Upper lobe of left lung (tissue), 6 donors: ENCODE data around the gene TNNC1. TPM values are rescaled to one million over a fixed set of nuclear protein-coding genes. Genes with fewer than 3 reads are reported as not detected.

Experiments used
- ATAC-seq, 2 donors: fragments of 200-7000 bp; cut with Tn5 transposase; one replicate each; pipeline ENCODE4 v1.9.1; 2022; ENCODE audit warnings: mild to moderate bottlenecking in 2 of 2, moderate library complexity in 2 of 2; ENCODE audit not compliant: low FRiP score in 2 of 2
- DNase-seq, 2 donors: peaks; one replicate each; pipeline ENCODE4 v3.0.0-alpha.2; 2019 to 2020
- H3K27ac ChIP-seq, 4 donors: fragments of 200-600 bp; sonication (generic); one replicate each; pipeline ENCODE4 v1.5.1; 2016 to 2019
- H3K27me3 ChIP-seq, 4 donors: fragments of 200-600 bp; sonication (generic); one replicate each; pipeline ENCODE4 v1.5.1; 2017 to 2019
- H3K36me3 ChIP-seq, 4 donors: fragments of 200-600 bp; sonication (generic); one replicate each; pipeline ENCODE4 v1.5.1; 2016 to 2019
- H3K4me1 ChIP-seq, 4 donors: fragments of 200-600 bp; sonication (generic); one replicate each; pipeline ENCODE4 v1.5.1; 2018 to 2019
- H3K4me3 ChIP-seq, 4 donors: fragments of 200-600 bp; sonication (generic); one replicate each; pipeline ENCODE4 v1.5.1; 2017 to 2019; ENCODE audit warnings: mild to moderate bottlenecking in 2 of 4, moderate library complexity in 1 of 4
- H3K9me3 ChIP-seq, 4 donors: fragments of 200-600 bp; sonication (generic); one replicate each; pipeline ENCODE4 v1.5.1; 2018 to 2019
- EP300 ChIP-seq, 4 donors: sonication (generic); formaldehyde crosslinking; IDR thresholded peaks; one replicate each; pipeline ENCODE4 v1.5.1; 2017; ENCODE audit warnings: antibody characterized with exemption in 4 of 4, control low read depth in 2 of 4
- POLR2A ChIP-seq, 4 donors: fragments of 450-650 bp; IDR thresholded peaks; one replicate each; pipeline ENCODE4 v1.5.1; 2016 to 2017; ENCODE audit warnings: antibody characterized with exemption in 4 of 4, mild to moderate bottlenecking in 2 of 4
- POLR2AphosphoS5 ChIP-seq, 2 donors: sonication (generic); formaldehyde crosslinking; IDR thresholded peaks; one replicate each; pipeline ENCODE4 v1.5.1; 2017; ENCODE audit warnings: antibody characterized with exemption in 2 of 2
- WGBS, 2 donors: methylation state at CpG; one replicate each; pipeline ENCODE4 v1.1.5; 2017 to 2018; 5-methylcytosine and 5-hydroxymethylcytosine counted together
- total RNA-seq, 6 donors: library from RNA; depleted of rRNA in 4 of 6; stranded (reverse); fragments of >200 nt in 4 of 6; gene quantifications; one replicate each; pipeline versions ENCODE4 v1.1.0 to v1.2.1, GENCODE V29; 2016 to 2021
- TF ChIP-seq, protein P1 (sequence below), 6 experiments: fragments of 450-650 bp in 4 of 6; fragments of 200-600 bp in 2 of 6; sonication (generic) in 2 of 6; IDR thresholded peaks; one replicate each; pipeline ENCODE4 v1.5.1; 2016 to 2019; ENCODE audit warnings: antibody characterized with exemption in 6 of 6
- donor health status: DM: no; HTN: no; CAD: no; lungs with moderate emphysema.
- donor health status: DM: no; HTN: yes; CAD: no; lungs with severe emphysema.

Gene TNNC1
- total RNA-seq, 6 donors from 2014 or later: 28.3 to 196 (median 122) TPM

DNA sequence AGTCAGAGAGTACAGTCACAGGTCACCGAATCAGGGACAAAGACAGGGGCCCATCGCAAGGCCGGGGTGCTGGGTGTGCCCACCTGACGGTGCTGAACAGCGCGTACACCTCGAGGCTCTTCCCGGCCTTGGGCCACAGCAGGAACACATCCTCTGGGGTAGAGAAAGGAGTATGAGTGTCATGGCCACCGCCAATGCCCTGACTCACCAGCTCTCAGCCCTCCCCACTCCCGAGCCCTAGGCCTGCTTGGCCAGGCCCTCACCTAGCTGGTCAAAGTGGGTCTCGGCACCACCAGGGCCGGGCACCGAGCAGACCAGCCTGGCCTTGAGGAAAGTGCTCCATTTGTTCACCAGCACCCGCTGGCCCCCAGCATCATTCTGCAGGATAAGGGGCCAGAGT, 13.2 kb downstream of the TNNC1 start:
- Histone ChIP-seq H3K9me3 (no peaks in the 10 kb centered on the region), H3K4me3 (no peak overlapping the region), H3K4me1 (peaks cover 29 to 57% (median 43%) of the 10 kb centered on the region in 4 donors), H3K36me3 (peaks cover 0 to 4% (median 0%) of the 10 kb centered on the region in 4 donors), H3K27me3 (no peaks in the 10 kb centered on the region), H3K27ac (peak overlapping the region in 3 of 4 donors; percentile 31 to 78 (median 75))
- TF ChIP-seq EP300 (IDR thresholded peaks at IDR 0.05): no peak
- TF ChIP-seq POLR2AphosphoS5 (IDR thresholded peaks at IDR 0.05): no peak
- TF ChIP-seq POLR2A (IDR thresholded peaks at IDR 0.05): no peak
- TF ChIP-seq, protein P1, sequence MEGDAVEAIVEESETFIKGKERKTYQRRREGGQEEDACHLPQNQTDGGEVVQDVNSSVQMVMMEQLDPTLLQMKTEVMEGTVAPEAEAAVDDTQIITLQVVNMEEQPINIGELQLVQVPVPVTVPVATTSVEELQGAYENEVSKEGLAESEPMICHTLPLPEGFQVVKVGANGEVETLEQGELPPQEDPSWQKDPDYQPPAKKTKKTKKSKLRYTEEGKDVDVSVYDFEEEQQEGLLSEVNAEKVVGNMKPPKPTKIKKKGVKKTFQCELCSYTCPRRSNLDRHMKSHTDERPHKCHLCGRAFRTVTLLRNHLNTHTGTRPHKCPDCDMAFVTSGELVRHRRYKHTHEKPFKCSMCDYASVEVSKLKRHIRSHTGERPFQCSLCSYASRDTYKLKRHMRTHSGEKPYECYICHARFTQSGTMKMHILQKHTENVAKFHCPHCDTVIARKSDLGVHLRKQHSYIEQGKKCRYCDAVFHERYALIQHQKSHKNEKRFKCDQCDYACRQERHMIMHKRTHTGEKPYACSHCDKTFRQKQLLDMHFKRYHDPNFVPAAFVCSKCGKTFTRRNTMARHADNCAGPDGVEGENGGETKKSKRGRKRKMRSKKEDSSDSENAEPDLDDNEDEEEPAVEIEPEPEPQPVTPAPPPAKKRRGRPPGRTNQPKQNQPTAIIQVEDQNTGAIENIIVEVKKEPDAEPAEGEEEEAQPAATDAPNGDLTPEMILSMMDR (IDR thresholded peaks at IDR 0.05): no peak
- ATAC-seq (no peak), DNase-seq (no peak)
- WGBS, 2 donors: 89 to 98% methylated on average over 13 to 14 of the region's 14 CpGs

- Histone ChIP-seq H3K27me3 (no peaks in the 10 kb centered on the region), H3K4me3 (peak overlapping the region in 1 of 4 donors; percentile 5), H3K27ac (peak overlapping the region in 3 of 4 donors; percentile 31 to 78 (median 75)), H3K36me3 (peaks cover 0 to 4% (median 0%) of the 10 kb centered on the region in 4 donors), H3K9me3 (no peaks in the 10 kb centered on the region), H3K4me1 (peaks cover 27 to 59% (median 43%) of the 10 kb centered on the region in 4 donors)
- TF ChIP-seq EP300 (IDR thresholded peaks at IDR 0.05) (no peak), POLR2A (IDR thresholded peaks at IDR 0.05) (no peak), POLR2AphosphoS5 (IDR thresholded peaks at IDR 0.05) (no peak)
- TF ChIP-seq, protein P1 (IDR thresholded peaks at IDR 0.05): no peak
- DNase-seq (peak in 1 of 2 donors; percentile 69), ATAC-seq (no peak)
- WGBS, 2 donors: 86 to 91% methylated on average over 9 to 12 of the region's 12 CpGs
Measured at GRCh38 chr3:52440249-52440551, 13.6 kb downstream of the TNNC1 start.

- peaks cover 0 to 4% (median 0%) of the 10 kb centered on the region in 4 donors for H3K36me3 ChIP-seq
- ATAC-seq: no peak
- peaks cover 23 to 55% (median 41%) of the 10 kb centered on the region in 4 donors for H3K4me1 ChIP-seq
- no peaks in the 10 kb centered on the region for H3K27me3 ChIP-seq
- TF ChIP-seq, protein P1 (IDR thresholded peaks at IDR 0.05): no peak
- TF ChIP-seq POLR2AphosphoS5 (IDR thresholded peaks at IDR 0.05): no peak
- no peak for TF ChIP-seq EP300 (IDR thresholded peaks at IDR 0.05)
- no peak for TF ChIP-seq POLR2A (IDR thresholded peaks at IDR 0.05)
- no peaks in the 10 kb centered on the region for H3K9me3 ChIP-seq
- 82 to 90% methylated on average over 3 to 16 of the region's 16 CpGs for WGBS, 2 donors
- H3K4me3 ChIP-seq: peak overlapping the region in 1 of 4 donors; percentile 5
- no peak for DNase-seq
- peak overlapping the region in 3 of 4 donors; percentile 31 to 78 (median 75) for H3K27ac ChIP-seq
Measured at GRCh38 chr3:52439426-52440248, 14.2 kb downstream of the TNNC1 start.

DNA sequence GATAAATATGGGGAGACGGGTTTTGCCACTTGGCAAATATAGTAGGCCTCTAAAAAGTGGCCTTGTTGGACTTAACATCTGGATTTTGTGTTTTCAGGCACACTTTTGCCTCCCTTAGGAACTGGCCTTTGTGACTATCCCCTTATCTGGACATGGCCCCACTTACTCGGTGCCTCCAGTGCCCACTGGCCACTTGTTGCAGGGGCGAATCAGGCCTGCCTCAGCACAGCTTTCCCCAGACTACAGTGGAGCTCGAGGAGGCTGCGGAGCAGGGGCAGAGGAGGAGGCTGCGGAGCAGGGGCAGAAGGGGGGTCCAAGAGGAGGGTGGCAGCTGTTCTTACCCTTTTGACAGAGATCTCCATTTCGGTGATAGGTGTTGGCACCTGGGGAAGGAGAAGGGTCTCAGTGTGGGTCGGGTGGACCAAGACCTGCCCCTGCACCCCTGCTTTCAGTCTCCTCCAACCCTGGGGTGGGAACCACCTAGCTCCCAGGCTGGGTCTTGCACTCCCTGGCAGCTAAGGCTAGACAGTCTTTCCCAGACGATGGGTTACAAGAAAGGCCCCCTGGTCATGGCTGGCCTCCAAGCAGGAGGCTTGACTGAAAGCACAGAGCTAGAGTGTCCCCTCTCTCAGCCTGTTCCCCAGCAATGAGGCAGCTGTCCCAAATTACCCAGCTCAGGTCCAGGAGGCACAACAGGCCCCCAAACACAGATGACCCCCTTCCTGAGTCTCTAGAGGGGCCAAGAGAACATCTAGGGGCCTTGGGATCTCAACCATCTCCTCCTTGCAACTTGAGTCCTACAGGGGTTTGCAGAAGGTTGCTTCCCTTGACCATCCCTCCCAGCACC, 15.0 kb downstream of the TNNC1 start:
- 80 to 84% methylated on average over 9 of the region's 9 CpGs for WGBS, 2 donors
- TF ChIP-seq POLR2A (IDR thresholded peaks at IDR 0.05) (no peak), POLR2AphosphoS5 (IDR thresholded peaks at IDR 0.05) (no peak), EP300 (IDR thresholded peaks at IDR 0.05) (no peak)
- TF ChIP-seq, protein P1 (IDR thresholded peaks at IDR 0.05): no peak
- H3K36me3 ChIP-seq: peaks cover 0 to 4% (median 0%) of the 10 kb centered on the region in 4 donors

More for the DNA sequence above, 15.0 kb downstream of the TNNC1 start:
- Histone ChIP-seq H3K27ac (peak overlapping the region in 3 of 4 donors; percentile 33 to 78 (median 75)), H3K9me3 (no peaks in the 10 kb centered on the region), H3K27me3 (no peaks in the 10 kb centered on the region), H3K4me1 (peaks cover 32 to 63% (median 47%) of the 10 kb centered on the region in 4 donors), H3K4me3 (no peak overlapping the region)
- ATAC-seq: no peak
- DNase-seq: no peak
